Mesodermal cell (in vitro differentiated cells): Measurements from ENCODE around the gene MIS12.

Experiments
- H3K27ac ChIP-seq: 2 replicates; pipeline ENCODE4 v1.7.0; 2013; ENCODE audit warnings: mild to moderate bottlenecking, low read depth, low read length, moderate library complexity; ENCODE audit not compliant: severe bottlenecking
- H3K36me3 ChIP-seq: 2 replicates; pipeline ENCODE4 v1.7.1; 2013; ENCODE audit warnings: mild to moderate bottlenecking, low read length, moderate library complexity; ENCODE audit not compliant: control insufficient read depth, insufficient read depth
- H3K4me1 ChIP-seq: one replicate; pipeline ENCODE4 v1.7.1; 2013; ENCODE audit warnings: mild to moderate bottlenecking, low read length; ENCODE audit not compliant: insufficient read depth, control insufficient read depth, poor library complexity, severe bottlenecking
- H3K4me3 ChIP-seq: 2 replicates; pipeline ENCODE4 v1.7.0; 2013; ENCODE audit warnings: low read length, control low read depth, mild to moderate bottlenecking; ENCODE audit not compliant: insufficient read depth, poor library complexity, severe bottlenecking; ENCODE audit errors: extremely low read depth
- H3K9me3 ChIP-seq: 2 replicates; pipeline ENCODE4 v1.7.1; 2013; ENCODE audit warnings: mild to moderate bottlenecking, low read length, moderate library complexity; ENCODE audit not compliant: control insufficient read depth
- WGBS, 2 experiments: methylation state at CpG; one replicate each; pipeline ENCODE4 v1.1.5; 2013; ENCODE audit warnings: missing lambda C conversion rate in 2 of 2; ENCODE audit not compliant: insufficient coverage in 2 of 2; 5-methylcytosine and 5-hydroxymethylcytosine counted together

MIS12 gene

GRCh38 chr17:5467416-5467815 is 18.9 kb upstream of the MIS12 start:
- H3K27ac ChIP-seq: no peak overlapping the region
- H3K9me3 ChIP-seq: no peaks in the 10 kb centered on the region
- WGBS, 2 experiments: 0% methylated on average over 2 to 6 of the region's 8 CpGs
- H3K4me1 ChIP-seq: peaks cover 19% of the 10 kb centered on the region
- H3K36me3 ChIP-seq: peaks cover 22% of the 10 kb centered on the region
- peak overlapping the region; percentile 90 for H3K4me3 ChIP-seq

GRCh38 chr17:5468075-5468473 is 18.3 kb upstream of the MIS12 start:
- Histone ChIP-seq H3K4me1 (peaks cover 19% of the 10 kb centered on the region), H3K4me3 (peak overlapping the region; percentile 90), H3K36me3 (peaks cover 19% of the 10 kb centered on the region), H3K27ac (peak overlapping the region; percentile 78), H3K9me3 (no peaks in the 10 kb centered on the region)
- 0% methylated on average over 17 of the region's 17 CpGs for WGBS, 2 experiments

GRCh38 chr17:5472511-5472910 is 13.9 kb upstream of the MIS12 start:
- H3K36me3 ChIP-seq: peaks cover 53% of the 10 kb centered on the region
- no peak overlapping the region for H3K4me3 ChIP-seq
- H3K27ac ChIP-seq: no peak overlapping the region
- H3K4me1 ChIP-seq: no peaks in the 10 kb centered on the region
- WGBS, 2 experiments: no CpG with 5 or more reads among the region's 3 CpGs
- H3K9me3 ChIP-seq: no peaks in the 10 kb centered on the region

GRCh38 chr17:5473906-5474305 is 12.5 kb upstream of the MIS12 start:
- Histone ChIP-seq H3K27ac (no peak overlapping the region), H3K36me3 (peaks cover 67% of the 10 kb centered on the region), H3K4me1 (no peaks in the 10 kb centered on the region), H3K9me3 (no peaks in the 10 kb centered on the region), H3K4me3 (no peak overlapping the region)
- WGBS, 2 experiments: 60% methylated on average over 1 of the region's 2 CpGs; no CpG with 5 or more reads in 1 of the 2 experiments

- no peak overlapping the region for H3K4me3 ChIP-seq
- no peak overlapping the region for H3K27ac ChIP-seq
- no peaks in the 10 kb centered on the region for H3K4me1 ChIP-seq
- WGBS, 2 experiments: 88 to 100% methylated on average over 4 of the region's 4 CpGs
- H3K36me3 ChIP-seq: peaks cover 96% of the 10 kb centered on the region
- no peaks in the 10 kb centered on the region for H3K9me3 ChIP-seq
Measured at GRCh38 chr17:5478992-5479391, 7.4 kb upstream of the MIS12 start.

GRCh38 chr17:5480962-5481361 is 5.4 kb upstream of the MIS12 start:
- Histone ChIP-seq H3K4me1 (peaks cover 5% of the 10 kb centered on the region), H3K9me3 (no peaks in the 10 kb centered on the region), H3K4me3 (no peak overlapping the region), H3K27ac (no peak overlapping the region), H3K36me3 (peaks cover 87% of the 10 kb centered on the region)
- WGBS, 2 experiments: 96% methylated on average over 4 of the region's 6 CpGs

- H3K27ac ChIP-seq: no peak overlapping the region
- peaks cover 82% of the 10 kb centered on the region for H3K36me3 ChIP-seq
- H3K9me3 ChIP-seq: no peaks in the 10 kb centered on the region
- H3K4me3 ChIP-seq: no peak overlapping the region
- H3K4me1 ChIP-seq: peaks cover 5% of the 10 kb centered on the region
- 83 to 90% methylated on average over 2 of the region's 4 CpGs for WGBS, 2 experiments
Measured at GRCh38 chr17:5481451-5481850, 4.9 kb upstream of the MIS12 start.

GRCh38 chr17:5485270-5486205 is 828 bp upstream of the MIS12 start, which contains the start of gene DERL2:
Gene DERL2 (minus strand): TSS chr17:5486178. CDS start chr17:5486161, 17 bp downstream.
- peaks cover 8% of the 10 kb centered on the region for H3K4me1 ChIP-seq
- peaks cover 75% of the 10 kb centered on the region for H3K36me3 ChIP-seq
- WGBS, 2 experiments: 1% methylated on average over 19 to 25 of the region's 29 CpGs
- H3K9me3 ChIP-seq: no peaks in the 10 kb centered on the region
- H3K4me3 ChIP-seq: peak within 1 kb of the TSS; percentile 98
- H3K27ac ChIP-seq: peak within 1 kb of the TSS; percentile 100

- 95 to 96% methylated on average over 7 to 8 of the region's 8 CpGs for WGBS, 2 experiments
- no peak overlapping the region for H3K27ac ChIP-seq
- H3K9me3 ChIP-seq: peaks cover 15% of the 10 kb centered on the region
- peaks cover 8% of the 10 kb centered on the region for H3K4me1 ChIP-seq
- peaks cover 48% of the 10 kb centered on the region for H3K36me3 ChIP-seq
- no peak overlapping the region for H3K4me3 ChIP-seq
Measured at GRCh38 chr17:5488752-5489151, 2.4 kb downstream of the MIS12 start.

GRCh38 chr17:5492970-5493369 is 6.6 kb downstream of the MIS12 start:
- WGBS, 2 experiments: no CpG with 5 or more reads among the region's 2 CpGs
- no peak overlapping the region for H3K4me3 ChIP-seq
- H3K9me3 ChIP-seq: peaks cover 16% of the 10 kb centered on the region
- H3K36me3 ChIP-seq: peaks cover 30% of the 10 kb centered on the region
- H3K4me1 ChIP-seq: no peaks in the 10 kb centered on the region
- no peak overlapping the region for H3K27ac ChIP-seq
